GM19043 (cell line): ENCODE measurements around the gene N4BP3.
"Not testable (repeated sequence)": the region's sequence is repeated elsewhere in the genome, so short reads cannot be mapped to it uniquely, and the experiment has no call there.

Source experiments
- ATAC-seq: cut with Tn5 transposase; IDR thresholded peaks from one replicate; pipeline ENCODE4 v1.9.1; 2021; ENCODE audit warnings: low read depth; ENCODE audit not compliant: unreplicated experiment

N4BP3 gene, protein sequence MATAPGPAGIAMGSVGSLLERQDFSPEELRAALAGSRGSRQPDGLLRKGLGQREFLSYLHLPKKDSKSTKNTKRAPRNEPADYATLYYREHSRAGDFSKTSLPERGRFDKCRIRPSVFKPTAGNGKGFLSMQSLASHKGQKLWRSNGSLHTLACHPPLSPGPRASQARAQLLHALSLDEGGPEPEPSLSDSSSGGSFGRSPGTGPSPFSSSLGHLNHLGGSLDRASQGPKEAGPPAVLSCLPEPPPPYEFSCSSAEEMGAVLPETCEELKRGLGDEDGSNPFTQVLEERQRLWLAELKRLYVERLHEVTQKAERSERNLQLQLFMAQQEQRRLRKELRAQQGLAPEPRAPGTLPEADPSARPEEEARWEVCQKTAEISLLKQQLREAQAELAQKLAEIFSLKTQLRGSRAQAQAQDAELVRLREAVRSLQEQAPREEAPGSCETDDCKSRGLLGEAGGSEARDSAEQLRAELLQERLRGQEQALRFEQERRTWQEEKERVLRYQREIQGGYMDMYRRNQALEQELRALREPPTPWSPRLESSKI

DNA sequence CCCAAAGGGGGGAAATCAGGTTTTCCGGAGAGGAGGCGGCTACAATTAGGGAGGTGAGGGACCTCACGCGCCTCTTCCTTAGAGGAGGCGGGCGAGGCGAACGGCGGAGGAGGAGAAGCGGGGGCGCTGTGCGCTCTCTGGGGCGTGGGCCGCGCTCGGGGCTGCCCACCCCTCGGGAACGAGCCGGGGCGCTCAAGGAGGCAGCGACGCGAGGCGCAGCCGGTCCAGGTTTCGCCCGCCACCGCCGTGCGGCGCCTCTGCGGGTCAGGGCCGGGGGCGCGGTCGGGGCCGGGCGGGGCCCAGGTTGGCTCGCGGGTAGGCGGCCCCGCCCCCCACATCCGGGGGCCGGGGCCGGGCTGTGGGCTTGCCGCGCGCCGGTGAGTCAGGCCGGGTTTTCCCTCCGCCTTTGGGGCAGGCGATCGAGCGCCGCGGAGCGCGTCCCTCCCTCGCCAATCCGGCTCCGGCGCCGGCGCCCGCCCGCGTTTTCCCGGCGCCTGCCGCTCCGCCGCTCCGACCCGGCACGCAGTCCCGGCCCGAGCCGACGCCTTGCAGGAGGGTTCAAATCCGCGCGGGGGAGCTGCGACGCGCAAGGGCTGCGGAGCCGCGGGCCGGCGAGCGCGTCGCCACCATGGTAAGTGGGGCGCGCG lies at the start of gene N4BP3:
Gene N4BP3 (plus strand): TSS at position 392 of the 647 bp plus-strand sequence. CDS start 6,052 bp downstream, outside the sequence.
- peak; percentile 56 for ATAC-seq

DNA sequence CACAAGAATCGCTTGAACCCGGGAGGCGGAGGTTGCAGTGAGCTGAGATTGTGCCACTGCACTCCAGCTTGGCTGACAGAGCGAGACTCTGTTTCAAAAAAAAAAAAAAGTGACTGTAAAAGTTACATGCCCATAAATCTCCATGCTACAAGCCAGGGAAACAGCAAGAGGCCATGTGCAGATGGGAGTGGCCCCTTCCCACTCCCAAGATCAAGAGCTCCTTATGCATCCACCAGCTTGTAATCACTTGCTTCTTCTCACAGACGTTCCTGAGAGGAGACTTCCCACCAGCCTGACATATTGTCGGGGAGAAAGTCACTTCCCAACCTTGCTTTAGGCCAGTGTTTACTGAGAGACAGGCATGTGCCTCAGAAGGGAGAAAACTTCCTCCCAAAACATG lies 45.6 kb upstream of the N4BP3 start:
- ATAC-seq, result no peak

DNA sequence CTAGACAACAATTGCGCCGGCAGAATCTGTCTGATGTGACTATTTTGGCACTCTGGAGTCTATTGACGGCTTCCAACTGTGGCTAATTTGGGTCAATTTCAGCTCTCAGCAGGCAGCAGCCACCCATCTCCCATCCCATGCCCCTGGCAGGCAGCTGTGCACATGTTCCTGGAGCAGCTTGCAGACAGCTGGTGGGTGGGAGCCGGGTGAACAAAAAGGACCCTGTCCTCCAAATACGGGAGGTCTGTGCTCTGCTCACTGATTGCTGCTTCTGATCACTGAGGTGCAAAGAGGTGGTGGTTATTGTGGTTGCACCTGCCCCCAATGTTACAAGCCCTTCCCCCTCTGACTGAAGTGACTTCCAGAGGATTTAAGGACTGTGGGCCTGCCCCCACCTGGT lies 45.0 kb upstream of the N4BP3 start:
- ATAC-seq, result no peak

DNA sequence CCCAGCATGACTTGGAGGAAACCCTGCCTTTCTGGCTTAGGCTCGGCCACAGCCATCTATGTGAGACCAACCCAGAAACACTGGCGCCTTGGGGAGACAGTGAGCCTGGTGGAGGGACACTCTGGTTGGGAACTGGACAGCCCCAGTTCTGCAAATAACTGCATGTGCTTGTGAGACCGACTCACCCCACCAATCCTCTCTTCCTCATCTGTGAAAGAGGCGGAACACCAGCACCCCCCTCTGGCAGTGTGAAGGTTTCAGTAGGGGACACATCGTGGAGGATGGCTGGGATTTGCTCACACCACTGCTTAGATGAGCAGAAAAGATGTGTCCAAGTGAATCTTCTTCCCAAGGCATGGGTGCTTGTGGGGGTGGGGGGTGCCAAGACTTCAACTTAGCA lies 43.4 kb upstream of the N4BP3 start:
- no peak for ATAC-seq

DNA sequence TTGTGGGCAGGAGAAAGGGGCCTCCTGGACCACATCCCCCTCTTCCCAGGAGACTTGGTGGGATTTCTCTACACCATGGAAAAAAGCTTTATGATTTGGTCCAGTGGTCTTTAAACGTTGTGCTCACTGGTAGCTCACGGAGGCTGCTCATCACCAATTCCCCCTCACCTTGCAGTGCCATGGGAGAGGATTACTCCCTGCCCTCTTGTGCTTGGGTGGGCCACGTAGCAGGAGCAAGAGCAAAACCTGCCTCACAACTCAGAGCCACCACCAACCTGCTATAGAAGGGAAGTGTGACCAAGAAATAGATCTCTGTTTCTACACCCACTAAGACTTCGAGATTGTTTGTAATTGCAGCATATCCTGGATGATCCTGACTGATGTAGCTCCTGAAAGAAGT lies 42.2 kb upstream of the N4BP3 start:
- ATAC-seq, result no peak

DNA sequence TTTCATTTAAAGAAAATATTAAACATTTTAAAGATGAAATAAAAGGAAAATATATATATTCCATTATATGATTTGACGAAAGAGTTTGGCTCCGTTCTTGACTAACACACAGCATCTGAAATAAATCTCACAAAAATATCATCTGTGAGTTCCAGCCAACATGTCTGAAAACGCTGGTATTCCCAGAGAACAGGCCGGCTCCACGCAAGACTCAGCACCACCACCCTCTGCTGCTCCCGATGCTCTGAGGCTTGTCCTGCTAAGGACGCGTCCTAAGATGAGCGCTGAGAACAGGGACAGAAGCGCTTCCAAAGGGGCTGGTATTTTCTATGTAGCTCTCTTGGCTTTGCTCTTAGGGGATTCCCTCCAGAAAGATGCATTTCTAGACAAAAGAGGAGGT lies 40.6 kb upstream of the N4BP3 start:
- no peak for ATAC-seq

DNA sequence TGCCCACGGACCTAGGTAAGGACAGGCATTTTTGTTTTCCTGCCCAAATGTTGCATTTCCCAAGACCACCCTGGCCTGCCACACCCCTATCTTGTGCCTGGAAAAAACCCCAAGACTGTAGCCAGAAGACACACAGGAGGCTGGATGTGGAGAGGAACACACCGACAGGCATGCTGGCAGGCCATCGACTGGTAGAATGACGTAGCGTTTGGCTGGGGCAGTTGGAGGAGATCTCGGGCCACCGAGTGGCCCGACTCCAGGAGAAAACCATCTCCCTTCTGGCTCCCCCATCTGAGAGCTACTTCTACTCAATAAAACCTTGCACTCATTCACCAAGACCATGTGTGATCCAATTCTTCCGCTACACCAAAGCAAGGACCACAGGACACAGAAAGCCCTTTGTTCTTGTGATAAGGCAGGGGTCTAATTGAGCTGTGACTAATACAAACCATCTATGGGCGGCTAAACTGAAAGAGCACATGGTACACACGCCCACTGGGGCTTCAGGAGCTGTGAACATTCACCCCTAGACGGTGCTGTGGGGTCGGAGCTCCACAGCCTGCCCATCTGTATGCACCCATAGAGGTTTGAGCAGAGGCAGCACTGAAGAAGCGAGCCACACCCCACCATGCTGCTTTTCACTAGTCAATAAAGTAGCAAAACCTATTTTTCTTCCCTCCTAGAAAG lies 38.9 kb upstream of the N4BP3 start:
- no peak for ATAC-seq

DNA sequence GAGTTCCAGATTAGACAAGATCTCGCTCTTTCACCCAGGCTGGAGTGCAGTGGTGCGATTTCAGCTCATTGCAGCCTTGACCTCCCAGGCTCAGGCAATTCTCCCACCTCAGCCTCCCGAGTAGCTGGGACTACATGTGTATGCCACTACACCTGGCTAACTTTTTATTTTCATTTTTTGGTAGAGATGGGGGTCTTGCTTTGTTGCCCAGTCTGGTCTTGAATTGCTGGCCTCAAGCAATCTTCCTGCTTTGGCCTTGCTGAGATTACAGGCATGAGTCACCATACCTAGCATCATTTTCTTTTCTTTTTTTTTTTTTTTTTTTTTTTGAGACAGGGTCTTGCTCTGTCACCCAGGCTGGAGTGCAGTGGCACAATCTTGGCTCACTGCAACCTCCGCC lies 36.4 kb upstream of the N4BP3 start:
- ATAC-seq, result not testable (repeated sequence)

DNA sequence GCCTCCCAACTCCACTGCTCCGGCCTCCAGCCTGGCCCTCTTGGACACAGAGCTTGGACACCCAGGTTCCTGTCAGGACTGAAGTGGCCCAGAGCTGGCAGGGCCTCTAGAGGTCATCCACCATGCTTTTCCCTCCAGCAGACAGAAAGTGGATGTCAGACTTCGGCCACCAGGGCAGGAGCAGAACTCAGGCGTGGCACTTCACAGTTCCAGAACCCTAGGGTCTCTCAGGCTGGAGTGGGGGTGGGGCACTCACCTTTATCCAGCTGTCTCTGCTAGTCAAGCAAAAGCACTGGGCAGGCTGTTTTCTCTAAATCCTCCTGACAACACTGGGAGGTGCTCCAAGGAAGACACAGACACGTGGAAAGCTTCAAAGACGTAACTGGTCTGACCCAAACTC lies 35.6 kb upstream of the N4BP3 start:
- ATAC-seq, result no peak

DNA sequence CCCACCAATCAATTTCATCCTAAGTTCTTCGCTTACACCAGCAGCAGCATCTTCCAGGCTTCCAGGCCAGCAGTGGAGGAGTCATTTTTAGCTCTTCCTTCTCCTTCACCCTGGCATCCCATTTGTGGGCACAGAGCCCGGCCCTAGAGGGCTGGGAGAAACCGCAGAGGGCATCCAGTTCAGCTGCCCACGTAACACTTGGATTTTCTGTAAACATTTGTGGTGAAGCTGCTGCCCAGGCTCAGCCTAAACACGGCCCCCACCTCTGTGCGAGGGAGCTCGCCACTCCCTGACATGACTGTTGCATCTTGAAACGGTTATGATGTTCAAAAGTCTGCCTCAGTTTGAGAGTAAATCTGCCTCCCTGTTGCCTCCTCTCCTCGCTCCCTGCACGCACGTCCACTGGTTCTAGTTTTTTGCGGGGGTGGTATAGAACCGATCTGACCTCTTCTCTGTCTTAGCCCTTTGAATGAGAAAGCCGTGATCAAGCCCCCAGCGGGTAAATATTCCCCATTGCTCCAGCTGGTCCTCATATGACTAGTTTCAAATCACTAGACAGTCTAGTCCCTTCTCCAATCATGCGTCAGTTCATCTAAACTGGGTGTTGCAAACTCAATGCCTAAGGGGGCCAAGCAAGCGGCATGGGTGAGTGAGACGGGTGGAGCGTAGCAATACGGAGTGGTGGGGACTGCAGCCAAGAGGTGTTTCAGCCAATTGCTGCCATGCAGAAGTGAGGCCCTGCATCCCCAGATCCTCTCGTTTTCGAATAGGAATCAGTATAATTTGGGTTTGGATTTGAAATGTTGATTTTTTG lies 34.9 kb upstream of the N4BP3 start:
- ATAC-seq, result no peak

DNA sequence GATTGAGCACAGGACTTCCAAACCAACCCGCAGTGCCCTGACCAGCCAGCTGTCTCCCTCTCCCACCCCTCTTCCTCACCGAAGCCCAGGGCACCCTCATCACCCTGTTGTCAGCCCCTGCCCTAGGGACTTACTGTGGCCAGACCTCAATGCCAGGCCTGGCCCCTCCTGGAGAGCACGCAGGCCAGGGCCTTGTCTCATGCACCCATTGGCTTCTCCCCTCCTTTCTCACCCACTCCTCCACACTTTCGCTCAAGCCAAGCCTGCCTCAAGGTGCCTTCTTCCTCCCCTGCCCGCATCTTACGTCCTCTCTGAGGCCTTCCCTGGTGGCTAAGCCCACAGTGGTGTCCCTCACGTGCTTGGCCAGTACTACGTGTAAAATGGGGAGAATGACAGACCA lies 33.3 kb upstream of the N4BP3 start:
- no peak for ATAC-seq

DNA sequence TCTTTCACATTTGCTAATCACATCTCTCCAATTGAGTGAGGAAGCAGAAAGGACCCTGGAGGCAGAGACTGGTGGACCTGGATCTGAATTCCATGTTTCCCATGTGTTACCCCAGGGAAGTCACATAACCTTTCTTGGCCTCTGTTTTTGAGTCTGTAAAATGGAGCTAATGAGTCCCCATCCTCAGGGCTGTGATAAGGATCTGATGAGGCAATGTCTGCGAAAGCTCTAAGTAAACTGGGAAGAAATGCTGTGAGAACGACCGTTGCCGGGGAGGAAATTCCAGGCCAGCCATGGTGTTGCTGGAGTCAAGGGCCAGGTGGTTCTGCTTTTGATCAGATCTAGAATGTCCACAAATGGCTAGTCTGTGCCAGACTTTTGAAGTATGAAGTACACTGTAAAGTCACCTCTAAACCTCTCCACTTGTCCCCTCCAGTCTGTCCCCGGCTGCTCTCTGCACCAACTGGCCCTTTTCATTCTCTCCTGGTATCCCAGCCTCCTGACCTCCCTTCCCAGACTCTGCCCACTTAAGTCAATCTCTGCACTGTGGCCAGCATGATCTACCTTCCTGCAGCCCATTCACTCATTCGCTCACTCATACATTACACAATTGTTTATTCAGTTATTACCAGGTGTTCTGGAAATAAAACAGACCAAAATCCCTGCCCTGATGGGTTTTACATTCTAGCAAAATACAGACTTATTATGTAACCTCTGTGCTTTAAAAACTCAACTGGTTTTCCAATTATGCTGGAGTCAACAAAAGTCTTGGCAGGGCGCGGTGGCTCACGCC lies 32.5 kb upstream of the N4BP3 start:
- no peak for ATAC-seq

DNA sequence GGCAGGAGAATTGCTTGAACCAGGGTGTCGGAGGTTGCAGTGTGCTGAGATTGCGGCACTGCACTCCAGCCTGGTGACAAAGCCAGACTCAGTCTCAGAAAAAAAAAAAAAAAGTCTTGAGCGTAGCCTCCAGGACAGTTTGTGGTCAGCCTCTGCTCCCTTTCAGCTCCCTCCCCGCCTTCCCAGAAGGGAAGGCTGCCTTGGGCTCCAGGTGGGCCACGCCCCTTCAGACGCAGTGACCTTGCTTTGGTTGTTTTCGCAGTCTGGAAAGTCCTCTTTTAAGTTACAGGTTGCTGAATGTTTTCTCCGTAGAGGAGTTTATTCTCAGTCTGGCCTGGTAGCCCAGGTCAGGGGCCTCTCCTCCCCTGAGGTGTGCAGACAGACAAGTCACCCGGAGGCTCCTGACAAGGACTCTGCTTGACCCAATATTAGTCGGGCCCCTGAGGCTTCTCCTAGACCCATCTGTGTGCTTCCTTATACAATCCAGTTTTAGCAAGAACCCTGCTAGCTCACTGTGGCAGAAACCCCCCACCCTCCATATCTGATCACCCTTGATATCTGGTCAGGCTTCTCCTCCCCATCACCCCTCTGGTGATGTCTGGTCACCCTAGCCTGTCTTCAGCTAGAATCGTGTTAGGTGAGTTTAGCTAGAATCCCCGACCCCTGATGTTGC lies 31.6 kb upstream of the N4BP3 start:
- no peak for ATAC-seq

DNA sequence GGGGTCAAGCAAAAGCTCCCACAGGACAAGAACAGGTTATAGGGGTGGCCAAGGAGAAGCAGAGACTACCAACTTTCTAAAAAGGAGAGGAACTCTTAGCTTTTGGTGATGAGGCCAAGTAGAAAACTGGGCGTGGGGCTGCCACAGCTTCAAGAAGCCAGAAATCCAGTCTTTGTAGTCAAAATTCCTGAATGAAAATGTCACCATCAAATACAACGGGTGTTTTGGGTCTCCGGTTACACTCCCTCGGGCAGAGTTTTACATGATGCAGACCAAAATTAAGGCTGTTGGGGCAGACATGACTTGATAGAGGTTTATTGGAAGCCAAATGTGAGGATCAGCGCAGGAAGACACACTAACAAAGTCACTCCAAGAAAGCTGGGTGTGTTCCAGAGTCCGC lies 29.4 kb upstream of the N4BP3 start:
- ATAC-seq, result no peak

DNA sequence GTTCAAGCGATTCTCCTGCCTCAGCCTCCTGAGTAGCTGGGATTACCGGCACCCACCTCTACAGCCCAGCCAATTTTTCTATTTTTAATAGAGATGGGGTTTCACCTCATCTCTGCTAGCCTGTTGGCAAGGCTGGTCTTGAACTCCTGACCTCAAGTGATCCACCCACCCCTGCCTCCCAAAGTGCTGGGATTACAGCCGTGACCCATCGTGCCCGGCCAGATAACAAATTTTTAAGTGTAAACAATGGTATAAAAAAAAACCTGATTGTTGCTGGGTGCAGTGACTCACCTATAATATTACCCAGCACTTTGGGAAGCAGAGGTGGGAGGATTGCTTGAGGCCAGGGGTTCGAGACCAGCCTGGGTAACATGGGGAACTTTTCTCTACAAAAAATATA lies 28.0 kb upstream of the N4BP3 start:
- ATAC-seq, result no peak

DNA sequence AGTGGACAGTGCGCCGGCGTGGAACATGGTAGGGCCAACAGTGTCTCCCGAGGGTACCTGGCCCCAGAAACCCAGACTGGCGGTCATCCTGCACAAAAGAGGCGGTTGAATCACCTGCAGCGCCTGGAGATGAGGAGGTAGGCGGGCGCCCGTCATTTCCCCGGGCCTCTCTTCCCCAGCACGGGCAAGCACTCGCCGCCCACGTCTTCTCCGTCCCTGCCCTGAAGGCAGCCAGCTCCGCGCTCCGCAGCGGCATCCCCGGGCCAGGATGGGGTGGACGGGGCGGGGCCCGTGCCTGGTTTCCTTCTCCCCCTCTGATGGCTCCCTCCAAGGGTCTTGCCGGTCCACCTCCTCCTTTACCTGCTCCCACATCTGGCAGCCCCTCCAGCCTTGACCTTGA lies 27.1 kb upstream of the N4BP3 start:
- no peak for ATAC-seq

DNA sequence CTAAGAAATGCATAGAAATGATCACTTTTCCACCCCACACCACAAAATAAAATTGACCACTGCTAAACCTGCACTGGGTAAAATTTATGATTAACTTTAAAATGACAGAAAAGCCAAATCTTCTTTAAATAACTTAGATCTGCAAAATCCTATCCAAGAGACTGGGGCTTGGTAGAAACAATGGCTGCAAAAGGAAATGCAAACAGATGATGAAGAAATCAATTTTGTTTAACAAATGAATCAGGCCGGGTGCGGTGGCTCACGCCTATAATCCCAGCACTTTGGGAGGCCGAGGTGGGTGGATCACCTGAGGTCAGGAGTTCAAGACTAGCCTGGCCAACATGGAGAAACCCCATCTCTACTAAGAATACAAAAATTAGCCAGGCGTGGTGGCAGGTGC lies 26.1 kb upstream of the N4BP3 start:
- not testable (repeated sequence) for ATAC-seq

DNA sequence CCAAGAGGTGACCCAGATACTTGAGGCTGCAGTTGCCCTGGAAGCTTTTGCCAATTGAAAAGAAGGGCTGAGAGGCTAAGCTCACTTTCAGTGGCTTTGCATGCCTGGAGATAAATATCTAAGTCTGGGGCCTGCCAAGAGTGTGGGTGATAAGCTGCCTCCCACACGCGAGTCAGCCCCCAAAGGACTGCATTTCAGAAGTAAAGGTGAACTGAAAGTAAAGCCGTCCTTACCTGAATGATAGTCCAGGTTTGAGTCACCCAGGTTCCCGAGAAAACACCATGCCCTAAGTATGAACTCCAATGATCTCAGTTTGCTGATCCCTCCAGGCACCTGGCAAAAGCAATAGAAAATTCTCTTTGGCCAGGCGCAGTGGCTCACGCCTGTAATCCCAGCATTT lies 22.5 kb upstream of the N4BP3 start:
- ATAC-seq, result no peak

DNA sequence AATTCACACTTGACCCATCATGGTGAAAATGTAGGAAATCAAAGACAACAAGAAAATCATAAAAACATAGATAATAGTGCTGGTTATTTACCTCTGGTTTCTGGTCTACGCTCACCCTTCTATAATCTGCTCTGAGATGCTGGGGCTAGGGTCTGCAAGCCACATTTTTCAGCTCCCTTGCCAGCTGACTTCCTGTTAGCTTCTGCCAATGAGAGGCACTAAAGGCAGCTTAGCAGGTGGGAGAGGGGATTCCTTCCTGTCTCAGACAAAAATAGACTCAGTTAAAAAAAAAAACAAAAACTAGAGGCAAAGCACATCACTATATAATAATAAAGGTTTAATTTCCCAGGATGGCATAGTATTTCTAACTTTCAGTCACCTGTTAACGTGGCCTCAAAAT lies 20.2 kb upstream of the N4BP3 start:
- ATAC-seq, result no peak
